ENCODE measurements around the gene PLP1. TPM values are rescaled to one million over a fixed set of nuclear protein-coding genes. Genes with fewer than 3 reads are reported as not detected.
"Not testable (repeated sequence)": the region's sequence is repeated elsewhere in the genome, so short reads cannot be mapped to it uniquely, and the experiment has no call there.

The PLP1 gene
- total and polyA plus RNA-seq, 7 experiments from 2014 or later = not detected

GRCh38 chrX:103818842-103819619 lies 42.4 kb downstream of the PLP1 start:
- Histone ChIP-seq H3K4me1 (ENCODE audit: control insufficient read depth in 2 of 2, insufficient read depth in 2 of 2, low read length in 2 of 2) (no peaks in the 10 kb centered on the region), H3K27me3 (ENCODE audit: control insufficient read depth in 2 of 2, insufficient read depth in 2 of 2, low read length in 2 of 2) (no peaks in the 10 kb centered on the region), H3K27ac (ENCODE audit: low read depth, low read length) (no peak overlapping the region), H3K4me3 (ENCODE audit: low read length) (no peak overlapping the region), H3K36me3 (ENCODE audit: control insufficient read depth in 2 of 3, insufficient read depth in 3 of 3, low read length in 3 of 3) (no peaks in the 10 kb centered on the region), H3K9me3 (ENCODE audit: control insufficient read depth in 2 of 3, low read length in 3 of 3) (no peaks in the 10 kb centered on the region)
- no peaks in the 10 kb centered on the region for H3K36me3 Mint-ChIP-seq
- H3K4me1 Mint-ChIP-seq = no peaks in the 10 kb centered on the region
- ChIA-PET POLR2A (interaction anchor here (0.6 kb wide), 1 partner anchor 96 kb away, joined by 3 read pairs; no protein-coding TSS in a partner anchor), CTCF (interaction anchor here (1.3 kb wide), 1 partner anchor 286 kb away, joined by 5 read pairs; no protein-coding TSS in a partner anchor)
- no peak overlapping the region for H3K27ac Mint-ChIP-seq
- ATAC-seq = no peak
- DNase-seq = no peak
- H3K9me3 Mint-ChIP-seq = no peaks in the 10 kb centered on the region
- H3K4me3 Mint-ChIP-seq = no peak overlapping the region
- peaks cover 0 to 19% (median 7%) of the 10 kb centered on the region in 5 donors for H3K27me3 Mint-ChIP-seq
- intact Hi-C loops (cut with micrococcal nuclease) = loop anchor here in 1 of 2 donors (5.0 kb wide), 1 partner anchor 107 kb away; the partner anchor contains the start of gene TMEM31

GRCh38 chrX:103820802-103821201 lies 44.2 kb downstream of the PLP1 start:
- H3K9me3 ChIP-seq (ENCODE audit: control insufficient read depth in 2 of 3, low read length in 3 of 3); H3K4me3 Mint-ChIP-seq; DNase-seq; H3K27ac Mint-ChIP-seq; H3K36me3 Mint-ChIP-seq; H3K36me3 ChIP-seq (ENCODE audit: control insufficient read depth in 2 of 3, insufficient read depth in 3 of 3, low read length in 3 of 3); H3K4me1 Mint-ChIP-seq; ATAC-seq; H3K27me3 ChIP-seq (ENCODE audit: control insufficient read depth in 2 of 2, insufficient read depth in 2 of 2, low read length in 2 of 2); H3K27me3 Mint-ChIP-seq; intact Hi-C loops (cut with micrococcal nuclease); H3K4me3 ChIP-seq (ENCODE audit: low read length); H3K9me3 Mint-ChIP-seq; H3K27ac ChIP-seq (ENCODE audit: low read depth, low read length); CTCF ChIA-PET; H3K4me1 ChIP-seq (ENCODE audit: control insufficient read depth in 2 of 2, insufficient read depth in 2 of 2, low read length in 2 of 2); POLR2A ChIA-PET: not testable (repeated sequence)

GRCh38 chrX:103823591-103823990 lies 47.0 kb downstream of the PLP1 start:
- ChIA-PET CTCF (no interaction called here), POLR2A (no interaction called here)
- intact Hi-C loops (cut with micrococcal nuclease) = no loop called here
- Mint-ChIP-seq H3K4me3 (no peak overlapping the region), H3K36me3 (no peaks in the 10 kb centered on the region), H3K9me3 (no peaks in the 10 kb centered on the region), H3K27ac (no peak overlapping the region), H3K4me1 (no peaks in the 10 kb centered on the region), H3K27me3 (no peaks in the 10 kb centered on the region)
- Histone ChIP-seq H3K4me3 (ENCODE audit: low read length) (no peak overlapping the region), H3K27ac (ENCODE audit: low read depth, low read length) (no peak overlapping the region), H3K36me3 (ENCODE audit: control insufficient read depth in 2 of 3, insufficient read depth in 3 of 3, low read length in 3 of 3) (no peaks in the 10 kb centered on the region), H3K4me1 (ENCODE audit: control insufficient read depth in 2 of 2, insufficient read depth in 2 of 2, low read length in 2 of 2) (no peaks in the 10 kb centered on the region), H3K27me3 (ENCODE audit: control insufficient read depth in 2 of 2, insufficient read depth in 2 of 2, low read length in 2 of 2) (no peaks in the 10 kb centered on the region), H3K9me3 (ENCODE audit: control insufficient read depth in 2 of 3, low read length in 3 of 3) (no peaks in the 10 kb centered on the region)
- no peak for ATAC-seq
- no peak for DNase-seq

GRCh38 chrX:103825881-103826280 lies 49.2 kb downstream of the PLP1 start:
- H3K4me1 Mint-ChIP-seq = no peaks in the 10 kb centered on the region
- no peaks in the 10 kb centered on the region for H3K4me1 ChIP-seq (ENCODE audit: control insufficient read depth in 2 of 2, insufficient read depth in 2 of 2, low read length in 2 of 2)
- ChIA-PET CTCF (no interaction called here), POLR2A (no interaction called here)
- H3K27ac ChIP-seq (ENCODE audit: low read depth, low read length) = no peak overlapping the region
- H3K9me3 ChIP-seq (ENCODE audit: control insufficient read depth in 2 of 3, low read length in 3 of 3) = no peaks in the 10 kb centered on the region
- ATAC-seq = no peak
- DNase-seq = no peak
- H3K4me3 Mint-ChIP-seq = no peak overlapping the region
- no peaks in the 10 kb centered on the region for H3K27me3 ChIP-seq (ENCODE audit: control insufficient read depth in 2 of 2, insufficient read depth in 2 of 2, low read length in 2 of 2)
- no peaks in the 10 kb centered on the region for H3K36me3 ChIP-seq (ENCODE audit: control insufficient read depth in 2 of 3, insufficient read depth in 3 of 3, low read length in 3 of 3)
- H3K9me3 Mint-ChIP-seq = no peaks in the 10 kb centered on the region
- H3K36me3 Mint-ChIP-seq = no peaks in the 10 kb centered on the region
- intact Hi-C loops (cut with micrococcal nuclease) = no loop called here
- no peak overlapping the region for H3K4me3 ChIP-seq (ENCODE audit: low read length)
- peaks cover 0 to 7% (median 0%) of the 10 kb centered on the region in 5 donors for H3K27me3 Mint-ChIP-seq
- no peak overlapping the region for H3K27ac Mint-ChIP-seq

GRCh38 chrX:103828529-103828928 lies 51.9 kb downstream of the PLP1 start:
- POLR2A ChIA-PET = no interaction called here
- H3K27me3 ChIP-seq (ENCODE audit: control insufficient read depth in 2 of 2, insufficient read depth in 2 of 2, low read length in 2 of 2) = no peaks in the 10 kb centered on the region
- DNase-seq (no peak), ATAC-seq (no peak)
- no peak overlapping the region for H3K27ac ChIP-seq (ENCODE audit: low read depth, low read length)
- no peaks in the 10 kb centered on the region for H3K9me3 ChIP-seq (ENCODE audit: control insufficient read depth in 2 of 3, low read length in 3 of 3)
- CTCF ChIA-PET = interaction anchor here (1.2 kb wide), 1 partner anchor 16 kb away, joined by 4 read pairs; no protein-coding TSS in a partner anchor
- Mint-ChIP-seq H3K9me3 (no peaks in the 10 kb centered on the region), H3K4me1 (peaks cover 3 to 8% (median 4%) of the 10 kb centered on the region in 7 donors), H3K4me3 (no peak overlapping the region), H3K27me3 (peaks cover 0 to 16% (median 0%) of the 10 kb centered on the region in 5 donors), H3K27ac (no peak overlapping the region), H3K36me3 (peaks cover 0 to 4% (median 0%) of the 10 kb centered on the region in 5 donors)
- intact Hi-C loops (cut with micrococcal nuclease) = no loop called here
- H3K4me3 ChIP-seq (ENCODE audit: low read length) = no peak overlapping the region
- peaks cover 0 to 5% of the 10 kb centered on the region in 2 donors for H3K4me1 ChIP-seq (ENCODE audit: control insufficient read depth in 2 of 2, insufficient read depth in 2 of 2, low read length in 2 of 2)
- no peaks in the 10 kb centered on the region for H3K36me3 ChIP-seq (ENCODE audit: control insufficient read depth in 2 of 3, insufficient read depth in 3 of 3, low read length in 3 of 3)

GRCh38 chrX:103830848-103831247 lies 54.2 kb downstream of the PLP1 start:
- Mint-ChIP-seq H3K4me1 (peaks cover 3 to 8% (median 4%) of the 10 kb centered on the region in 7 donors), H3K36me3 (peaks cover 0 to 4% (median 0%) of the 10 kb centered on the region in 5 donors), H3K9me3 (no peaks in the 10 kb centered on the region), H3K4me3 (peak overlapping the region in 9 of 10 donors; percentile 9 to 98 (median 84)), H3K27me3 (peaks cover 0 to 26% (median 4%) of the 10 kb centered on the region in 5 donors), H3K27ac (peak overlapping the region in 1 of 9 donors; percentile 76)
- H3K9me3 ChIP-seq (ENCODE audit: control insufficient read depth in 2 of 3, low read length in 3 of 3) = no peaks in the 10 kb centered on the region
- intact Hi-C loops (cut with micrococcal nuclease) = loop anchor here in 1 of 2 donors (5.0 kb wide), 1 partner anchor 144 kb away; the partner anchor contains the start of gene MORF4L2
- ChIA-PET CTCF (no interaction called here), POLR2A (interaction anchor here (1.1 kb wide), 1 partner anchor 282 kb away, joined by 3 read pairs; no protein-coding TSS in a partner anchor)
- H3K27ac ChIP-seq (ENCODE audit: low read depth, low read length) = no peak overlapping the region
- no peak for DNase-seq
- no peaks in the 10 kb centered on the region for H3K27me3 ChIP-seq (ENCODE audit: control insufficient read depth in 2 of 2, insufficient read depth in 2 of 2, low read length in 2 of 2)
- no peak for ATAC-seq
- H3K4me1 ChIP-seq (ENCODE audit: control insufficient read depth in 2 of 2, insufficient read depth in 2 of 2, low read length in 2 of 2) = peaks cover 0 to 5% of the 10 kb centered on the region in 2 donors
- no peak overlapping the region for H3K4me3 ChIP-seq (ENCODE audit: low read length)
- no peaks in the 10 kb centered on the region for H3K36me3 ChIP-seq (ENCODE audit: control insufficient read depth in 2 of 3, insufficient read depth in 3 of 3, low read length in 3 of 3)
